GM18502 (cell line): ENCODE data around the gene PRPF40A.
"Not testable (repeated sequence)": the region's sequence is repeated elsewhere in the genome, so short reads cannot be mapped to it uniquely, and the experiment has no call there.

ENCODE experiments used
- ATAC-seq: cut with Tn5 transposase; IDR thresholded peaks from one replicate; pipeline ENCODE4 v1.9.1; 2021; ENCODE audit warnings: mild to moderate bottlenecking; ENCODE audit not compliant: unreplicated experiment, poor library complexity

Gene PRPF40A

GRCh38 chr2:152717228-152718075 is at the start of gene PRPF40A:
TSS of gene PRPF40A (minus strand) at chr2:152717461. CDS start at chr2:152717439, 22 bp downstream.
- peak; percentile 66 for ATAC-seq

DNA sequence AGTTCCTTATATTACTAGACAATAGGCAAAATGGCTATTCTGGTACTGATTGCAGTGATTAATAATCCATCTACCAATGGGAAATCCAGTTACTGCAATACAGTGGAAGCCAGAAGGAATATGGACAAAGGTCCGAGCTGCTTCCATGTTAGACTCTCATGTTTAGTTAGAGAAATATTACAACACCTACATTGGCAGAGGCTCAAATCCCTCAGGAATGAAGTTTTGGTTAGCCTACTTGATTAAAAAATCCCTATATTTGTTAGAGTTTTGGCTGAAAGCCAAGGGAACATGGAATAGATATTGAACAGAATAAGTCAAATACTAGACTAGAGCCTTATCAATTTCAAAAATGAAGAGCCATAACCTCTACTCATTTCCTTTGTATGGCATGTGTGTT is 49.7 kb upstream of the PRPF40A start:
- ATAC-seq = no peak

- no peak for ATAC-seq
Measured at GRCh38 chr2:152763651-152764050, 46.4 kb upstream of the PRPF40A start.

DNA sequence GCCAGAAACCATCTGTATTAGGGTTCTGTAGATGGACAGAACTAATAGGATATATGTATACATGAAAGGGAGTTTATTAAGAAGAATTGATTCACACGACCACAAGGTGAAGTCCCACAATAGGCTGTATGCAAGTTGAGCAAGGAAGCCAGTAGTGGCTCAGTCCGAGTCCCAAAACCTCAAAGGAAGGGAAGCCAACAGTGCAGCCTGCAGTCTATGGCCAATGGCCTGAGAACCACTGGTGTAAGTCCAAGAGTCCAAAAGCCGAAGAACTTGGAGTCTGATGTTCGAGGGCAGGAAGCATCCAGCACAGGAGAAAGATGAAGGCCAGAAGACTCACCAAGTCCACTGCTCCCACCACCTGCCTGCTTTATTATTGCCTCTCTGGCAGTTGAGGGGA is 45.9 kb upstream of the PRPF40A start:
- ATAC-seq = not testable (repeated sequence)

DNA sequence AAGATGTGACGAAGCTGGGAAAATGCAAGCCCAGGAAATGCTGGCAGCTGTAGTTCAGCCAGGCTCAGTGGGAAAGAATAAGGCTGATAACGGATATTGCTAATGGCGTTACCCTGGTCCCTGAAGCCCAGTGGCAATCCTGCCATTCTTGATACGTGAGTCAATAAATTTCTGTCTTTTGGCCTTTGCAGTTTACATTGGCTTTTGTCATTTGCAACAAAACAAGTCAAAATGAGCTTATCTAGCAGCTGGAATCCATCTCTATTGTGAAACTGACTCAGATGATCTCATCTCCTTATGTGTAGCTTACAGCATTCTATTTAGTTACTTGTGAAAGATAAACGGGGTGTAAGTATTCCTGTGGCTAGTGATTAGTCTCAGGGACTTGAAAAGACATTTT is 44.9 kb upstream of the PRPF40A start:
- ATAC-seq = no peak

GRCh38 chr2:152761214-152761613 is 44.0 kb upstream of the PRPF40A start:
- no peak for ATAC-seq

- ATAC-seq = no peak
Measured at GRCh38 chr2:152759290-152760072, 42.2 kb upstream of the PRPF40A start.

DNA sequence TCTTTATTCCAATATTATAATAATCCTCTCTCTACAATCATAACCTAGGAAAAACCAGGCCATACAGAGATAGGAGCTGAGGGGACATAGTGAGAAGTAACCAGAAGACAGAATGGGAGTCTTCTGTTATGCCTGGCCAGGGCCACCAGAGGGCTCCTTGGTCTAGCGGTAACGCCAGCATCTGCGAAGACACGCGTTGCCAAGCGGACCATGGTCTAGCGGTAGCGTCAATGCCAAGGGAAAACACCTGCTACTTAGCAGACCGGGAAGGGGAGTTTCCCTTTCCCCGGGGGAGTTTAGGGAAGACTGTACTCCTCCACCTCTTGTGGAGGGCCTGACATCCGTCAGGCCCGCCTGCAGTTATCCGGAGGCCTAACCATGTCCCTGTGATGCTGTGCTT is 37.8 kb upstream of the PRPF40A start:
- ATAC-seq = no peak

DNA sequence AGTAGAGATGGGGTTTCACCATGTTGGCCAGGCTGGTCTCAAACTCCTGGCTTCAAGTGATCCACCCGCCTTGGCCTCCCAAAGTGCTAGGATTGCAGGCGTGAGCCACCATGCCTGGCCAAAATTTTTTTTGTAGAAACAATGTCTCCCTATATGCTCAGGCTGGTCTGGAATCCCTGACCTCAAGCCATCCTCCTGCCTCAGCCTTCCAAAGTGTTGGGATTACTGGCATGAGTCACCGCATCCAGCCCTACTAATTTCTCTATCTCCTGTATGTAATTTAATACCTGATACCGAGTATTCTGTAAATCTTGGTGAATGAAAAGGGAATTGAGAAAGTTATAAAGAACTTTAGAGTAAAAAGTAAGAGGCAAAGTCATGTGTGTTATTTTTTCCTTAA is 30.5 kb upstream of the PRPF40A start:
- ATAC-seq = not testable (repeated sequence)

GRCh38 chr2:152743002-152743401 is 25.7 kb upstream of the PRPF40A start:
- ATAC-seq = peak; percentile 72

GRCh38 chr2:152740743-152741328 is 23.6 kb upstream of the PRPF40A start:
- ATAC-seq = peak; percentile 86

DNA sequence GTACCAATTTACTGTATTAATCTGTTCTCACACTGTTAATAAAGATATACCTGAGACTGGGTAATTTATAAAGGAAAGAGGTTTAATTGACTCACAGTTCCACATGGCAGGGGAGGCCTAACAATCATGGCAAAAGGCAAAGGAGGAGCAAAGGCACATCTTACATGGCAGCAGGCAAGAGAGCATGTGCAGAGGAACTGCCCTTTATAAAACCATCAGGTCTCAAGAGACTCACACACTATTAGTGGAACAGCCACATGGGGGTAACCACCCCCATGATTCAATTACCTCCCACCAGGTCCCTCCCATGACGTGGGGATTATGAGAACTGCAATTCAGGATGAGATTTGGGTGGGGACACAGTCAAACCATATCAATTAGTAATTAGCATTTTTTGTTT is 22.4 kb upstream of the PRPF40A start:
- not testable (repeated sequence) for ATAC-seq

- no peak for ATAC-seq
Measured at GRCh38 chr2:152738438-152738837, 21.2 kb upstream of the PRPF40A start.

- ATAC-seq = not testable (repeated sequence)
Measured at GRCh38 chr2:152737509-152737908, 20.2 kb upstream of the PRPF40A start.

GRCh38 chr2:152730591-152731333 is 13.5 kb upstream of the PRPF40A start:
- ATAC-seq = peak; percentile 80

GRCh38 chr2:152729844-152730243 is 12.6 kb upstream of the PRPF40A start:
- ATAC-seq = peak; percentile 41

DNA sequence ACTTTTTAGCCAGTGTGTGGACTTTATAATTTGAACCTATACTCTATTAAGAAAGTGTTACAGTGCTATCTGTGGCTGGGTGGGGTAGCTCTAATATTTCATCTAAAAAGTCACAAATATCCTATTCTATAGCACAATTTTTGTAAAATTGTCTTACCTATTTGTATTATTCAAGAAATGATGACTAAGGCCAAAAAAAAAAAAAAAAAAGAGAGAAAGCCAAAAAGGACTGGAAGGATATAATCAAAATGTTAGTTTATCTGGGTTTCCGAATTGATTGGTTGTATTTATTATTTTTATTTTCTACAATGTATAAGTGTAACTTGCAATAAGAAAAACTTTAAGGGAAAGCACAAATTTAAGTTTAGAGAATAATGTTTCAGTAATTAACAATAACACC is 6.7 kb upstream of the PRPF40A start:
- no peak for ATAC-seq

DNA sequence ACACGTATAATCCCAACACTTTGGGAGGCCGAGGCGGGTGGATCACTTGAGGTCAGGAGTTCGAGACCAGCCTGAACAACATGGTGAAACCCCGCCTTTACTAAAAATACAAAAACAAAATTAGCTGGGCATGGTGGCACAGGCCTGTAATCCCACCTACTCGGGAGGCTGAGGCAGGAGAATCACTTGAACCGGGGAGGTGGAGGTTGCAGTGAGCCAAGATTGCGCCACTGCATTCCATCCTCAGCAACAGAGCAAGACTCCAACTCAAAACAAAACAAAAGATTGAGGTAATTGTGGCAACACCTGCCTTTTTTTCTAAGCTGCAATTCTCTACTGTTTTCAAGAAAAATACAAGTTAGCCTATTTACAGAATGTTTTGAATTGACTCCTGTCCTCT is 5.4 kb upstream of the PRPF40A start:
- ATAC-seq = not testable (repeated sequence)

DNA sequence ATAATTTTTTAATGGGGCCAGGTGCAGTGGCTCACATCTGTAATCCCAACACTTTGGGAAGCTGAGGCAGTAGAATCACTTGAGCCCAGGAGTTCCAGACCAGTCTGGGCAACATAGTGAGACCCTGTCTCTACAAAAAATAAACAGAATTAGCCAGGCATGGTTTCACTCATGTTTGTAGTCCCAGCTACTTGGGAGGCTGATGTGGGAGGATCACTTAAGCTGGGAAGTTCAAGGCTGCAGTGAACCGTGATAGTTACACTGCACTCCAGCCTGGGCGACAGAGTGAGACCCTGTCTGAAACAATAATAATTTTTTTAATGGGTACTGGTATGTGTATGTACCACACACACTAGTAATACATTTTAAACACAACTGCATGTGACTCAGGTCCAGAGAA is 3.5 kb upstream of the PRPF40A start:
- no peak for ATAC-seq

DNA sequence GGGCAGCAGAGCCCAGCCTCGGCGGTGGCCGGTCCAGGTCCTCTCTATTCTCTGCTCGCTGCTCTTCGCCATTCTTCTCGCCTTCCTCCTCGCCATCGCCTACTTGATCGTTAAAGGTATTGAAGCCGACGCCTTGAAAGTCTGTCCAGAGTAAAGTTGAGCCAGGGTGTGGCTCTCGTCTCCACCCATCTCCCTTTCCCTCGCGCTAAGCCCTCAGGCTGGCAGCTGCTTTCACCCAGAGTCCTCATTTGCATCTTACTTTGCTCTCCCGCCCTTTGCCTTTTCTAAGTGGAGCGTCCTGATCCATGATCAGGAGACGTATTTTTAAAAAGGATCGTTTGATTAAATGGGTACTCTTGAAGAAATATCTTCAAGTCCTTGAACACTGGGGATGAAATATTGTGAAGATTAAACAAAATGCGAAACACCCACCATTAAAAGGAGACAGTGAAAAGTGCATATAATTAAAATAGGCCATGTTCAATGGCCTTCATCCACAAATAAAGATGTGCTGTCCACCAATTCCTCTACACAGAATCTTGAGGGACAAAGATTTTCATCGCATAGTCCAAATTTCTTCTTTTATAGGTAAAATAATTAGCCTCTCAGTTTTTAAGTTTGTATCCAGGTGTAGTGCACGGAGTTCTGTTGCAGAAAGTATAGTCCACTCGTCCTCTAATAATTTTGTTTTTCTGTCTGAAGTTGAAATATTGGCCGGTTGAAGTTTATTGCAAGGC is 1.8 kb upstream of the PRPF40A start:
- ATAC-seq = peak; percentile 35
